ENCODE results near the gene RPN1. TPM values are rescaled to one million over a fixed set of nuclear protein-coding genes. Genes with fewer than 3 reads are reported as not detected.

RPN1 gene
- total and polyA plus RNA-seq, 2 of the 13 experiments (the other 11 are each of a cell fraction or from before 2014, with no cell fraction given): 290 to 342 TPM

GRCh38 chr3:128650096-128651050 lies at the start of gene RPN1 (continued):
- peak; percentile 44 for TF ChIP-seq MED1 (CRISPR knock-in tag; IDR thresholded peaks at IDR 0.05)
- no peak for TF ChIP-seq NCOA1 (CRISPR knock-in tag; IDR thresholded peaks at IDR 0.05)
- peak; percentile 96 for TF ChIP-seq PHF8 (CRISPR knock-in tag; IDR thresholded peaks at IDR 0.05)
- peak; percentile 39; the same call in 1 of the 2 replicates for TF ChIP-seq ZBTB20 (CRISPR knock-in tag; IDR thresholded peaks at IDR 0.05; ENCODE audit: borderline replicate concordance, low read depth)
- no peak for TF ChIP-seq ZNF704 (CRISPR knock-in tag; IDR thresholded peaks at IDR 0.05; ENCODE audit: borderline replicate concordance)
- TF ChIP-seq CREB3 (CRISPR knock-in tag; IDR thresholded peaks at IDR 0.05): peak; percentile 27; the same call in 1 of the 2 replicates
- peak; percentile 75 for TF ChIP-seq HOXD1 (CRISPR knock-in tag; IDR thresholded peaks at IDR 0.05)
- TF ChIP-seq GATA4 (IDR thresholded peaks at IDR 0.05; ENCODE audit: borderline replicate concordance, low read depth): no peak
- TF ChIP-seq CBX5 (CRISPR knock-in tag; IDR thresholded peaks at IDR 0.05; ENCODE audit: borderline replicate concordance): 0 out of 2 replicates have a peak, but pooled peaks have one; percentile 40
- 0 out of 2 replicates have a peak, but pooled peaks have one; percentile 39 for TF ChIP-seq SIN3B (IDR thresholded peaks at IDR 0.05; ENCODE audit: low read length)
- no peak for TF ChIP-seq TFAP4 (IDR thresholded peaks at IDR 0.05; ENCODE audit: borderline replicate concordance, low read depth)
- no peak for TF ChIP-seq ZNF367 (CRISPR knock-in tag; IDR thresholded peaks at IDR 0.05; ENCODE audit: borderline replicate concordance)
- TF ChIP-seq ATF3 (CRISPR knock-in tag; IDR thresholded peaks at IDR 0.05): no peak
- TF ChIP-seq POLR2AphosphoS2 (IDR thresholded peaks at IDR 0.05; ENCODE audit: low read depth, low read length): no peak; the same call in 1 of the 2 replicates
- TF ChIP-seq DBP (CRISPR knock-in tag; IDR thresholded peaks at IDR 0.05; ENCODE audit: not compliant biosample characterization): no peak
- TF ChIP-seq ARHGAP35 (CRISPR knock-in tag; IDR thresholded peaks at IDR 0.05; ENCODE audit: borderline replicate concordance): no peak
- no peak for TF ChIP-seq TP53 (CRISPR knock-in tag; conservative IDR thresholded peaks at IDR 0.05)
- TF ChIP-seq SIN3A (IDR thresholded peaks at IDR 0.05; ENCODE audit: borderline replicate concordance, low read depth, low read length): no peak
- no peak for TF ChIP-seq RORA (CRISPR knock-in tag; IDR thresholded peaks at IDR 0.05)
- TF ChIP-seq ETS1 (CRISPR knock-in tag; IDR thresholded peaks at IDR 0.05): no peak
- no peak for TF ChIP-seq TAF15 (IDR thresholded peaks at IDR 0.05; ENCODE audit: low read depth, low read length, poor library complexity, severe bottlenecking)
- TF ChIP-seq MIXL1 (CRISPR knock-in tag; IDR thresholded peaks at IDR 0.05): 0 out of 2 replicates have a peak, but pooled peaks have one; percentile 26

Data from HepG2 (cell line).